NCI-H526 (cell line): Measurements from ENCODE around the gene BAG1.

ENCODE experiments used
- DNase-seq, 2 experiments: peaks; one replicate each; lab custom pipeline; 2025; lab: John Stamatoyannopoulos, UW

The BAG1 gene

DNA sequence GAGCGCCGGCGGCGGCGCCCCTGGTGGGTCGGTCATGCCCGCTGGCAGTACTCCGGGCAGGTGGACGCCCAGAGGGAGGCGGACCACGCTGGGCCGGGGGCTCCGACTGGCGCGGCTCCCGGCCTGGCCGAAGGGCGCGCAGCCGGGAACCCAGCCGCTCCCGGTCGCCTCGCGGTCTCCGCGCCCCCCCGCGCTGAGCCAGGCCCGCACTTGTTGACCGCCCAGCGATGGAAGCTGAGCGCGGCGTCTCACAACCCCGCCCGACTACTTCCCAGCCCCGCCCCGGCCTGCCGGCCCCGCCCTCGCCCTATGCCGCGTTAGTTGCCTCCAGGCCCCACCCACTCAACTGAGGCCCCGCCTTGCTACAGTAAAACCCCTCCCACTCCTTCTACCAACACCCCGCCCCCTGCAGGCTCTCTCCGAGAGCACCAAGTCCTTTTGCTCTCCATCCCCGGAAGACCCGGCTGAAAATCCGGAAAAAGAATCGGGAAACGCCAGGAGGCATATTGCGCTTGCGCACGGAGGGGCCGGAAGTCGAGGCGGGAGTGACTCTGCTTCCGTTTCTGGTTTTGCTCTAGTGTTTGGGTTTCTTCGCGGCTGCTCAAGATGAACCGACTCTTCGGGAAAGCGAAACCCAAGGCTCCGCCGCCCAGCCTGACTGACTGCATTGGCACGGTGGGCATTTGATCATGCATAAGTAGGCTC is at the start of gene BAG1, which contains the start of gene CHMP5:
Gene BAG1 (minus strand): TSS at position 236 of the 705 bp plus-strand sequence.
Gene CHMP5 (plus strand): TSS at position 577 of the 705 bp plus-strand sequence. CDS start 30 bp downstream, at position 607.
- DNase-seq: peak; percentile 96 to 99

DNA sequence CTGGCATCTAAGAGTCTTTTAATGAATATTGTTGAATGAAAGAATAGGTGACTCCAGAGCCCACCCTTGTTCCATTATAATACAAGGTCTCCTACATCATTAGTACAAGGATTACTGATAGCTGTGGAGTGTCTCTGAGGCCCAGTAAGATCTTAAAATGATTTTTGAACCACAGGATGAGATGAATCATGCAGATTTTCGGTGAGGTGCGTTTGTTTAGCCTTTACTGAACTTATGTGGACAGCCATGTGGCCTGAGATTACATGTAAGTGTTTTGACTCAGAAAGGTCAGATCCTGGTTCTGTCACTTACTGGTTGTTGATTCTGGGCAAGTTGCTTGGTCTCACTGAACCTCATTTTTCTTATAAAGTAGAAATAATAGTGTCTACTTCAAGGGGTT is 47.4 kb upstream of the BAG1 start:
- no peak for DNase-seq

DNA sequence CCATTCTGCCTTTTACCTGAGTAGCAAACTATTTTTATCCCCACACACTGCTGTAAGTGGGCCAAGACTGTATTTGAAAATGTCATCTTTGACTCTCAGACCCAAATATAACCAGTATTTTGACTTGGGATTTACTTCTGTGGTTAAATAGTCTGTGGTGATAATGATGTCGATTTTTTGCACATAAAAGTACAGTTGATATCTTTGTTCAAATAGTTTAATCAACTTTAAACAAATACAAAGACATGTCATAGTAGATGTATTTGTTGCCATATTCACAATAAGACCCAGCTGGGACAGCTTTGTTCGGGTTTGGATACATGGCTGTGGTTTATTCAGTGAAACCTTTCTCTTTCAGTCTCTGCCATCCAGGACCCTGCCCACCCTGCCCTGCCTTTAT is 46.2 kb upstream of the BAG1 start:
- no peak for DNase-seq

DNA sequence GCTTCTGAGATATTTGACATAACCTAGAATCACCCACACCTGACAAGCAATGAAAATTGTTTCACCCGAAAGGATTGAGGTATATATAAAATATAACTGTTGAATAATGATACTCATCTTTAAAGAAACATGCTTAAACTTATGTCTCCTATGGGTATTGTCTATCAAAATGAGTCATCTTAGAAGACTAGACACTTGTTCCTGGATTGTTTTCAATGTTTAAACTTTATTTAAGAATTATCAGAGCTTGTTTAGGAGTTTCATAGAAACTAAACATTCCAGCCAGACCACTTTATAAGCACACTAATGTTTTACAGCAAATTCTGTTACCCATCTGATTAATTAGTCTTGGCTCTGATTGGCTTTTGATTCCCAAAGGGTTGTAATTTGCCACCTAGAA is 45.4 kb upstream of the BAG1 start:
- no peak for DNase-seq

DNA sequence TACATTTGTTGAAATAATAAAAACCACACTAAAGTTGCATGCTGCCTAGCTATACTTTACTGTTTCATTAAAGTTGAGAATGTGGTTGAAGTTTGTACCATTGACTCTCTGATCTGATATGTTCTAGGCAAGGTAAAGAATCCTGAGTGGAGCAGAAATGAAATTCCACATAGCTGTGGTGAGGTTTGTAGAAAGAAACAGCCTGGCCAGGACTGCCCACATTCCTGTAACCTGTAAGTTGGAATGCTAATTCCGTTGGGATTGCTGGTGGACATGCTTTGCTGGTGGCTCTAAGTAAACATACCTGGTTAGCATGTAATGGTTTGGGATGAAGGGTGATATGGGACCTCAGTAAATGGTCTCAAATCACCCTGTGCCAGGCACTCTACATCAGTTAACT is 42.6 kb upstream of the BAG1 start:
- no peak for DNase-seq

DNA sequence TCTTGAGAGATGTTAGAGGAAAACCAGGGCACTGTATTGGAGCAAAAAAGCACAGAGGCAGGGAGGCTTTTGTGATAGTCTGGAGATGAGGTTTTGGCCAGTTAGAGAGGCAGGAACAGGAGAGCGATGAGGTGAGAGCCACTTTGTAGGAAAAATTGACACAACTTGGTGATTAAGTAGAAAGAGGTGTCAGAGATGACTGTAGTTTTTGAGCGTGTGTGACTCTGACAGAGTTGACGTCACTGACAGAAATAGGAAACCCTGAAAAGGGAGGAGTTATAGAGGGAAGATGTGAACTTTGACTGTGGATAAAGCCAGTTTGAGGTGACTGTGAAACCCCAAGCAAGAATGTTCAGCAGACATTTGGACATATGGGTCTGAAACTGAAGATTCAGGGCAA is 41.5 kb upstream of the BAG1 start:
- no peak for DNase-seq

DNA sequence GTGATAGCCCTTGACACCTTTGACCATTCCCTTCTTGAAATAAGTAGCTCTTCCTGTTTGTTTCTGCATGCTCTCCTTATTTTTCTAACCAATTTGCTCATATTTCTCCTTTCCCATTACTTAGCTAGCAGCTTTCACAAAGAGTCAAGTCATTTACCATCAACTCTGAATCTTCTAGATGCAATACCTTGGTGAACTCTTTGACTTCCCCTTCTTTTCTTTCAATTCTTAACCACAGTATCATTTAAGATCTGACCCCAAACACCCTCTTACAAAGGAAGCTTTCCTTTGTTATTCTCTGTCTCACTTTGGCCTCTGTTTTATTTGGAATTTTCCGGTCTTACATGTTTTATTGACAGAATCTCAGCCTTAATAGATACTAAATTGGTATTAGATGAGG is 39.9 kb upstream of the BAG1 start:
- no peak for DNase-seq

DNA sequence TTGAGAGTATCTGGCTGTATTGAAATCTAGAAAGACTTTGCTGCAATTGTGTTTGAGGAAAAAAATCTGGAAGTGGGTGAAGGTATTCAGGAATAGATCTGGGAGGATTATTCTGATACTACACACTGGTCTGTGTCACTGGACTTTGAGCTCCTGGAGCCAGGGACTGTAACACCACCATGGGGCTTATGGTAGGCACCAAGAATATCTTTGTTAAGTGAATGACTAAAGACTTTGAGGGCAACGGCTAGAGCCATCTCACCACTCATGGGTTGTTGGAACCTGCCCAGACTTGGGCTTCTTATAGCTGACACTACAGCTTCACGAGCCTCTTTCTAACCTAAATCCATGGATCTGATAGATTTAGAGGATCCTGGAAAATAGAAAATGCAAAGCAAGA is 36.0 kb upstream of the BAG1 start:
- no peak for DNase-seq

DNA sequence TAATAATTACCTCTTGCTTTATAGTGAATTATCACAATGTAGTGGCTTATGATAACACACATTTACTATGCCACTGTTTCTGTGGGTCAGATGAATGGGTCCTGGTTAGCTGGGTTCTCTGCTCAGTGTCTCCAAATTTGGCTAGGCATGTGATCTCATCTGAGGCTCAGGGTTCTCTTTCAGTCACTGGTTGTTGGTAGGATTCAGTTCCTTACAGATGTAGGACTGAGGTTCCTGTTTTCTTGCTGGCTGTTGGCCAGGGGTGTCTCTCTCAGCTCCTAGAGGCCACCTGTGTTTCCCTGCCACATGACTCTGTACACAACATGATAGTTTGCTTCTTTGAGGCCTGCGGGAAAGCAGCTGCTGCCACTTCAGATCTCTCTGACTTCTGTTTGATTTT is 32.9 kb upstream of the BAG1 start:
- DNase-seq: no peak

DNA sequence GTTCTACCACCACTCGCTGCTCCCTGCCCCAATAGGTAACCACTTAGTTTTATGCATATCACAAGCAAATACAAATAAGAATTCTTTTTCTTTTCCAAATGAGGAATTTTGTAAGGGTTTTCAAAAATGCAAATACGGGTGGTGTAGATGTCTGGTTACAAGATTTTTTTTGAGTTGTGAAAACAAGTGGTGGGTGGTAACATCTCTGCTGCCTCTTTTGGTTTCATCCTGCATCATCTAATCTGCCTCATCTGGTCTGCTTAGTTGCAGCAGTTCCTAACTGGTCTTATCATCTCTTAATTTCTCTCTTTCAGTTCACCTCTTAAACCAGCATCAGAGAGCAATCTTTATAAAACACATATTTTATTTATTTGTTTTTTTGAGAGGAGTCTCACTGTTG is 31.1 kb upstream of the BAG1 start:
- no peak for DNase-seq

DNA sequence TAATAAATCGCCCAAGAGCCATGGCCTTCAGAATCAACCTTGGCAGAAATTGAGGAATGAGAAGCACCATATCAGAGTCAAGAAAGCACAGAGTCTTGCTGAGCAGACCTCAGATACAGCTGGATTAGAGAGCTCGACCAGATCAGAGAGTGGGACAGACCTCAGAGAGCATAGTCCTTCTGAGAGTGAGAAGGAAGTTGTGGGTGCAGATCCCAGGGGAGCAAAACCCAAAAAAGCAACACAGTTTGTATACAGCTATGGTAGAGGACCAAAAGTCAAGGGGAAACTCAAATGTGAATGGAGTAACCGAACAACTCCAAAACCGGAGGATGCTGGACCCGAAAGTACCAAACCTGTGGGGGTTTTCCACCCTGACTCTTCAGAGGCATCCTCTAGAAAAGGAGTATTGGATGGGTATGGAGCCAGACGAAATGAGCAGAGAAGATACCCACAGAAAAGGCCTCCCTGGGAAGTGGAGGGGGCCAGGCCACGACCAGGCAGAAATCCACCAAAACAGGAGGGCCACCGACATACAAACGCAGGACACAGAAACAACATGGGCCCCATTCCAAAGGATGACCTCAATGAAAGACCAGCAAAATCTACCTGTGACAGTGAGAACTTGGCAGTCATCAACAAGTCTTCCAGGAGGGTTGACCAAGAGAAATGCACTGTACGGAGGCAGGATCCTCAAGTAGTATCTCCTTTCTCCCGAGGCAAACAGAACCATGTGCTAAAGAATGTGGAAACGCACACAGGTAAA is 30.3 kb upstream of the BAG1 start:
- DNase-seq: no peak

DNA sequence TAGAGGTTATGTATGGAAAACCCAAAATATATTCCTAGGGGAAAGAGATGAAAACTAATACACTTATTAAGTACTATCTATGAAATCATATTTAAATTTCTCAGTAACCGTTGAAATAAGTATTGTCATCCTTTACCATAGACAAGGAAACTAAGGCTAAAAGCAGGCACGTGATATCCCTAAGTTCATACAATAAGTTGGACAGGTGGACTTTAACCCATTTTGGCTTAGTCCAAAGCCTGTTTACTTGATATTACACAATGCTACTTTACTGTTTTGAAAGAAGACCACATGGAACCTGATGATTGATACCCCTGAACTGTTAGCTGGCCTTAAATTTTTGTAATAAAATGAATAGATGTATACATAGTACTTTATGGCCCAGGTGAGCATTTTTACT is 29.3 kb upstream of the BAG1 start:
- no peak for DNase-seq

DNA sequence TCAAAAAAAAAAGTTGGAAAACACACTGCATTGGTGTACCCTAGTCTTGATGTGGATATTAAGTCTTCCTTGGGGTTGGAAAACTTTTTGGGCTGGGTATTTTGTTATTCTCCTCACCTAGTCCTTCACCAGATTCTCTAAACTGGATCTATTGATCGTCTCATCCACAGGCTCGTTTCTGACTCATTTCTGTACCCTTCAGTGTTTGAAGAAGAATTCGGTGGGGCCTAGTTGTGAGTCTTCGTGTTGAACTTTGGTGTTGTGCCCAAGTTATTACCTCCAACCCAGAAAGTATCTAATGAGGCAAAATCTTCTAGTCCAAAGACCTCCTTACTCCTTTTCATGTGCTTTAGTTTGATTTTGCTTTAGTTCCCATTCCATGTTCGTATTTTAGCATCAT is 27.4 kb upstream of the BAG1 start:
- no peak for DNase-seq

DNA sequence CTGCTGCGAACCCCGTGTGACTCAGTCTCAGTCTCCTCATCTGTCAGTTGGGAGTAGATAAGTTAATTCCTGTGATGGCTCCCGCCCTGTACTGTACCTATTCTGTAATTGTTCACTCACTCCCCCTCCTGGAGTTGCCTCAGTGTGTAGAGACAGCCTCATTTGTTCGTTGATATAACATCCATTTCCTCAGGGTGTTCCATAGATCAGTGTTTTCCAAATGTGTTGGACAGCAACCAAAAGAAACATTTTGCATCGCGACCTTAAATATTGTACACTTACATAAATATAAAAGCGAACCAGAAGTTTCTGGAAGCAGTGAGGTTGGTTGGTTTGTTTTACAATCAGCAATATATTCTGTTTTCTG is 26.5 kb upstream of the BAG1 start:
- no peak for DNase-seq

DNA sequence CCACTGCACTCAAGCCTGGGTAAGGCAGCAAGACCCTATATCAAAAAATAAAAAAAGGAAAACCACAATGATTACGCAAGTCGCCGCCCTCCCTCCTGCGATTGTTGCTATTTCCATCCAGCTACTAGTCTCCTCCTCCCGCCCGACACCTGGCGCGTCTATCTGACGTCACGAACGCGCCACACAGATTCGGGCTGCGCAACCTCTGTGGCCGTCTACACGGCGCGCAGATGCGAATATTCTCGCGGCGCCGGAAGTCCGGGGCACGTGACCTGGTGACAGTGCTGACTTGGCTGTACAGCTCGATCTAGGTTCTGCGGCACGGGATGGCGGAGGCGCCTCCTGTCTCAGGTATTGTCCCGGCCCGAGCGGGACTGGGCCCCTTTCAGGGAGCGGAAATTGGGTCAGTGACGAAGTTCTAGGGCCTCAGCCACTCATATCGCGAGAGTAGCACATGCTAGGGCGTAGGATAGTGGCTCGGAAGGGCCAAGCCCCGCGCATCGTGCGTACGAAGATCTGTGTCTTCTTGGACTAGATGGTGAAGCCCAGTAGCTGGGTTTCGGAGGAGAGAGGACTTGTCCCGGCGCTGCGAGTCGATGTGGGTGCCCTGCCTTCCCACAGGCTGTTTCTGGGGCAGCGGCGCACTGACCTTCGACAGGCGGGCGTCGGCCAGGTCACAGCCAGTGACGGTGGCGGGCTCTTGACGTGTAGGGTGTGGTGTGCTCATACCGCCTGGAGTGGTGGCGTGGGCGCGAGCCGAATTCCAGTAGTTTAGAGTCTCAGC is 25.9 kb upstream of the BAG1 start, which contains the start of gene NFX1:
Gene NFX1 (plus strand): TSS at position 270 of the 784 bp plus-strand sequence. CDS start 57 bp downstream, at position 327.
- peak; percentile 94 to 98 for DNase-seq

DNA sequence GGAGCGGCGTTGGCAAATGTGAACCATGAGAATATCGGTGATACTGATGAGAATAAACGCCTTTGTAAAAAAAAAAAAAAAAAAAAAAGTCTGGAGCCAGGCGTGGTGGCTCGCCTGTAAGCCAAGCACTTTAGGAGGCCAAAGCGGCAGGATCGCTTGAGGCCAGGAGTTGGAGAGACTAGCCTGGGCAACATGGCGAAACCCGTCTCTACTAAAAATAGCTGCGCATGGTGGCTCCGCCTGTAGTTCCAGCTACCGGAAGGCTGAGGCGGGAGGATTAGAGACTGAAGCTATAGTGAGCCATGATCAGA is 25.4 kb upstream of the BAG1 start:
- no peak for DNase-seq

DNA sequence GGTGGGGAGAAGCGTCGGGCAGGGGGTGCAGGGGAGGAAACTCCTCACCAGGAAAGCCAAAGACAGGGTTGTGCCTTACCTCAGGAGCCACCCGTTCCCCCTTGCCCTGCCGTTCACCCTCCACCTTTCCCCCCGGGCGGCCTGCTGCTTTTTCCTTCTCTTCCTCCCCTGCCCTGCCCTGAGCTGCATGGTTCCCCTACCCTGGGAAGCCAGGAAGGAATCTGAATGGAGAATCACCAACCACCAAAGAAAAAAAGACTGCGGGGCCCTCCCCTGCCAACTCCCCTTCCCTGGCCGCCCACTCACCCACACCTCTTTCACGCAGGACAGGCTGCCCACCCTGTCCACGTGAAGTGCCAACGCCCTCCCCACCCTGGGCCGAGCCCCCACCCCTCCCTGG is 25.0 kb upstream of the BAG1 start:
- no peak for DNase-seq

DNA sequence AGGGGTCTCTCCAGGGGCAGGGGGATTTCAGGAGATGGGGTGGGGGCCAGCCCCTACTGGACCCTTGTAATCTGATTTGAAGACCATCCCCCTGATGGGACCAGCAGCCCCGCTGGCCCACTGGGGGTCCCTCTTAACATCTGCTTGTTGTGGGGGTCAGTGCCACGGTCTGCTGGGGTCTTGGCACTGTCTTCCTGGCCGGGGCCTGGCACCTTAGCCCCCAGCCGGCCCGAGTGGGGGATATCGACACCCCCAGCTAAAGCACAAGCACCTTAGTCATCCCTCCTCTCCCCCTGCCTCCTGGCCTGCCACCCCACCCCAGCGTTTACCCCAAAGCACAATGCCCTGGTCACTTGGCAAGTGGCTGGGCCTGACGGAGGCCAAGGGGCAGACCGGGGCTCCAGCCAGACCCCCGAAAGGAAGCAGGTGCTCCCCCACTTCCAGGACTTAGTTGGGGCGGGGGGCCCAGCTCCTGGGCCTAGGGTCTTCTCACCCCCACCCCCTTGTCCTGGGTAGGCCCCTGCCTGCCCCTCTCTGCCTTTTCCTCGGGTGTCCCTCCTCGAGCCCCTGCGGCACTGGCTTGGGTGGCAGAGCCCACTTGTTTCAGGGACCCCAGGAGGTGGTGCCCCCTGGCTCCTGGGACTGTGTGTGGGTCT is 24.4 kb upstream of the BAG1 start:
- no peak for DNase-seq

DNA sequence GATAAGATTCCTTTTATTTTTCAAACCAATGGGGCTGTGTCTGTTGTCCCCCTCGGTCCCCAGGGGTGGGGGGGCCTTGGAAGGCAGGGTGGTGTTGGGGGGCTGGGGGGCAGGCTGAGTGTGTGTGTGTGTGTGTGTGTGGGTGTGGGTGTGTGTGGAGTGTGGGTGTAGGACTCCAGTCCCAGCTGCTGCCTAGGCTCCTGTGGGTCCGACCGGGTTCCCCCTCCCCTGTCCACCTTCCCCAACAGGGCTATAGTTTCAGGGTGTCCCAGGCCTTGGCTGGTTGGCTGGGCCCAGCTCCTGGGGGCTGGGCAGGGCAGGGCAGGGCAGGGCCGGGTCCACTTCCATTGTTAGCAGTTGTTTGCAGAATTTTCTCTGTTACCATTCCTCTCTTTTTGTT is 23.7 kb upstream of the BAG1 start:
- no peak for DNase-seq

DNA sequence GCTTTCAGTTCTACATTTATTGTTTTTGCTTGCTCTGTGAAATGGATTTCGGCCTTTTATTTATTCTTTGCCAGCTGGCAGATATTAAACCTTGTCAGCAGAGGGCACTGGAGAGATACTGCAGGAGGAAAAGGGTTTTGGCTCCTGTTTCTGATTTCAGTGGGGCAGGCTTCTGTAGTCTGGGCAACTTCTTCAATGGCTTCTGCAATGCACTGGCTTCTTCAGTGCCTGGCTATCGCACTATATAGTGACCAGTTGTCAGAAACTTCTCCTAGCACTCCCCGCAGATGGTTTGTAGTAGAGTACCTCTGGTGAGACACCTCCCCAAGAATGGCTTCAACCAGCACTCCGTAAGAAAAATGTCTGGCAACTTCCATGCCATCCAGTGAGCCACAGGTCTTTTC is 22.6 kb upstream of the BAG1 start:
- DNase-seq: peak; percentile 10 to 57

DNA sequence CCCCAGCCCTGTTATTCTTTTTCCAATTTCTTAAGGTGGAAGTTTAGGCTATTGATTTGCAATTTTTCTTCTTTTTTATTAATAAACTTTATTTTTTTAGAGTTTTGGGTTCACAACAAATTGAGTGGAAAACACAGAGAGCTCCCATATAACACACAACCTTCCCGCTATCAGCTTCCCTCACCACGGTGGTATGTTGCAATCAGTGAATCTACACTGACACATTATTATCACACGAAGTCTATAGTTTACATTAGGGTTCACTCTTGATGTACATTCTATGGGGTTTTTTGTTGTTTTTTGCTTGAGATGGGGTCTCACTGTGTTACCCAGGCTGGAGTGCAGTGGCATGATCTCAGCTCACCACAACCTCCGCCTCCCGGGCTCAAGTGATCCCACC is 21.0 kb upstream of the BAG1 start:
- DNase-seq: no peak

DNA sequence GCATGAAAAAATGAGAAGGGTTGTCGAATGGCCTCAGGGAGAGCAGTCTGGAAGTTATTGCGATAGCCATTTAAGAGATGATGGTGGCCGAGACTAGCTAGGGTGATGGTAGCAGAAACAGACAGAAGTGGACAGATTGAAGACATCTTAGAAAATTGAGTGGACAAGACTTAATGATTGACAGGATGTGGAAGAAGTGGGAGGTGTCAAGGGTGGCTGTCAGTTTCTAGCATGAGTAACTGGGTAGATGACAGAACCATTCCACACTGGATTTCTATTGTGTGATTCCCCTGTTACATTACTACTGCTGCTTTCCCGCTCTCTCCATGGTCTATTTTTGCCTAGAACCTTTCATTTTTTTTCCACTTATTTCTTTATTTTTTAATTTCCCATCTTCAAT is 13.0 kb upstream of the BAG1 start:
- DNase-seq: no peak

DNA sequence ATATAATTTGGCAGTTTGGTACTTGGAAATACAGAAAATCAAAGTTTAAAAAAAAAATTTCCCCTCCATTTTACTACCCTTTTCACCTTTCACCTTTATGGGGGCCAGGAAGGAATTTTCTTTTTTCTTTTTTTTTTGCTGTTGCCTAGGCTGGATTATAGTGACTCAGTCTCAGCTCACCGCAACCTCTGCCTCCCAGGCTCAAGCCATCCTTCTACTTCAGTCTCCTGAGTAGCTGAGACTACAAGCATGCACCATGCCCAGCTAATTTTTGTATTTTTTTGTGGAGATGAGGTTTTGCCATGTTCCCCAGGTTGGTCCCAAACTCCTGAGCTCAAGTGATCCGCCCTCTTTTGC is 9.4 kb upstream of the BAG1 start:
- no peak for DNase-seq
